A673 (cell line): ENCODE measurements around the gene CPNE2. TPM values are rescaled to one million over a fixed set of nuclear protein-coding genes. Genes with fewer than 3 reads are reported as not detected.
A peak's percentile ranks its signal among the peaks of the same experiment; 100 is the strongest.

Source experiments
- BruUV-seq: library from RNA; stranded (reverse); fragments of 400-500 nt; replicated peaks from 2 replicates; lab custom pipeline; 2021; lab: Mats Ljungman, UMichigan
- CTCF ChIA-PET: fragments of 300-600 bp; sonication (Branson Sonifier 250); formaldehyde crosslinking; loops from one replicate; lab custom pipeline; 2022; ENCODE audit warnings: antibody characterized with exemption; lab: Charles Lee
- POLR2A ChIA-PET: fragments of 300-600 bp; sonication (Branson Sonifier 250); formaldehyde crosslinking; loops from one replicate; lab custom pipeline; 2022; ENCODE audit warnings: antibody characterized with exemption; ENCODE audit not compliant: low non-redundant PET; lab: Charles Lee
- DNase-seq: peaks from one replicate; pipeline ENCODE4 v3.0.0-alpha.2; 2015; ENCODE audit warnings: low spot score
- H3K27ac ChIP-seq: fragments of 200-600 bp; sonication (generic); 2 replicates; pipeline ENCODE4 v1.5.1; 2016; ENCODE audit warnings: mixed run types, low read depth, mild to moderate bottlenecking, mixed read lengths, antibody characterized with exemption, low read length; ENCODE audit not compliant: poor library complexity, severe bottlenecking
- H3K27me3 ChIP-seq: fragments of 200-600 bp; sonication (generic); replicated peaks from 2 replicates; pipeline ENCODE4 v1.6.1; 2017; ENCODE audit warnings: mixed run types, low read depth, mild to moderate bottlenecking, mixed read lengths, antibody characterized with exemption, low read length; ENCODE audit not compliant: insufficient read depth, poor library complexity
- H3K36me3 ChIP-seq: fragments of 200-600 bp; sonication (generic); 2 replicates; pipeline ENCODE4 v1.6.1; 2016; ENCODE audit warnings: mixed run types, mild to moderate bottlenecking, mixed read lengths, antibody characterized with exemption, low read length; ENCODE audit not compliant: insufficient read depth, poor library complexity, severe bottlenecking
- H3K4me1 ChIP-seq: fragments of 200-600 bp; sonication (generic); 2 replicates; pipeline ENCODE4 v1.6.1; 2017; ENCODE audit warnings: mixed run types, mild to moderate bottlenecking, mixed read lengths, antibody characterized with exemption, low read length; ENCODE audit not compliant: insufficient read depth, poor library complexity, severe bottlenecking
- H3K4me3 ChIP-seq: fragments of 200-600 bp; sonication (generic); 2 replicates; pipeline ENCODE4 v1.5.1; 2016; ENCODE audit warnings: low read depth, mixed run types, mild to moderate bottlenecking, mixed read lengths, low read length; ENCODE audit not compliant: poor library complexity, severe bottlenecking
- H3K9me3 ChIP-seq: fragments of 200-600 bp; sonication (generic); 2 replicates; pipeline ENCODE4 v1.6.1; 2016; ENCODE audit warnings: mixed run types, low read depth, mild to moderate bottlenecking, mixed read lengths, antibody characterized with exemption, low read length; ENCODE audit not compliant: poor library complexity, severe bottlenecking
- EZH2 ChIP-seq: fragments of 200-600 bp; sonication (generic); IDR thresholded peaks from 2 replicates; pipeline ENCODE4 v1.6.1; 2017; ENCODE audit warnings: borderline replicate concordance, low read depth, mild to moderate bottlenecking, mixed read lengths, antibody characterized with exemption, low read length; ENCODE audit not compliant: poor library complexity, severe bottlenecking
- intact Hi-C: fragments of 100-400 bp; cut with micrococcal nuclease; formaldehyde crosslinking; loops from one replicate; pipeline ENCODE4 v1.10.0; 2022; ENCODE audit not compliant: unreplicated experiment
- total RNA-seq: library from RNA; stranded (reverse); gene quantifications from 2 replicates; pipeline ENCODE4 v1.2.3, GENCODE V29; 2021
- TF ChIP-seq, protein P1 (sequence below): fragments of 300-800, 200-600 bp; sonication (generic); conservative IDR thresholded peaks from 2 replicates; pipeline ENCODE4 v1.5.1; 2017; ENCODE audit warnings: low read depth, mild to moderate bottlenecking, antibody characterized with exemption, low read length, moderate library complexity, mixed read lengths

CPNE2 gene
- total RNA-seq, 1 experiment from 2014 or later, result 38.1 TPM

DNA sequence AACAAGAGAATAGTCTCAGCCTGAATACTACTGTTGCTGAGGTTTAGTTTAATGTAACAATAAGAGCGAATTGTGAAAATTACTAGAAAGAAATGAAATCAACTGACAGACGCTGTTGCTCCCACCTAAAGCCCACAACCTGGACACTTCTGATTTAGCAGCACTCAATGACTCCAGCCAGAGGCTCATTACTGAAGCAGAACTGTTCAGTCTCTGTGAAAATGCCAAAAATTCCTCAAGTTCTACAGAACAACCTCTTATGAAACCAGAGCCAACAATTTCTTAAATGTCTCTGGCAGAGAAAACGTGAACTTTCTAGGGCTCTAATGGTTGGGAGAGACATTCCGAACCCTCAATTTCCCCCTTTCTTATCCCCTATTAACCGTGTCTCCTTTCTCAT lies 83.5 kb downstream of the CPNE2 start:
- Histone ChIP-seq H3K27ac (no peak overlapping the region), H3K4me1 (peaks cover 14% of the 10 kb centered on the region), H3K27me3 (no peaks in the 10 kb centered on the region), H3K4me3 (no peak overlapping the region), H3K9me3 (no peaks in the 10 kb centered on the region), H3K36me3 (peaks cover 24% of the 10 kb centered on the region)
- BruUV-seq, result no TSS peak
- CTCF ChIA-PET, result interaction anchor here (0.6 kb wide), 1 partner anchor 216 kb away, joined by 5 read pairs; no protein-coding TSS in a partner anchor
- no peak for TF ChIP-seq EZH2
- TF ChIP-seq, protein P1, sequence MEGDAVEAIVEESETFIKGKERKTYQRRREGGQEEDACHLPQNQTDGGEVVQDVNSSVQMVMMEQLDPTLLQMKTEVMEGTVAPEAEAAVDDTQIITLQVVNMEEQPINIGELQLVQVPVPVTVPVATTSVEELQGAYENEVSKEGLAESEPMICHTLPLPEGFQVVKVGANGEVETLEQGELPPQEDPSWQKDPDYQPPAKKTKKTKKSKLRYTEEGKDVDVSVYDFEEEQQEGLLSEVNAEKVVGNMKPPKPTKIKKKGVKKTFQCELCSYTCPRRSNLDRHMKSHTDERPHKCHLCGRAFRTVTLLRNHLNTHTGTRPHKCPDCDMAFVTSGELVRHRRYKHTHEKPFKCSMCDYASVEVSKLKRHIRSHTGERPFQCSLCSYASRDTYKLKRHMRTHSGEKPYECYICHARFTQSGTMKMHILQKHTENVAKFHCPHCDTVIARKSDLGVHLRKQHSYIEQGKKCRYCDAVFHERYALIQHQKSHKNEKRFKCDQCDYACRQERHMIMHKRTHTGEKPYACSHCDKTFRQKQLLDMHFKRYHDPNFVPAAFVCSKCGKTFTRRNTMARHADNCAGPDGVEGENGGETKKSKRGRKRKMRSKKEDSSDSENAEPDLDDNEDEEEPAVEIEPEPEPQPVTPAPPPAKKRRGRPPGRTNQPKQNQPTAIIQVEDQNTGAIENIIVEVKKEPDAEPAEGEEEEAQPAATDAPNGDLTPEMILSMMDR, result no peak
- intact Hi-C loops, result no loop called here
- POLR2A ChIA-PET, result no interaction called here
- DNase-seq, result no peak

DNA sequence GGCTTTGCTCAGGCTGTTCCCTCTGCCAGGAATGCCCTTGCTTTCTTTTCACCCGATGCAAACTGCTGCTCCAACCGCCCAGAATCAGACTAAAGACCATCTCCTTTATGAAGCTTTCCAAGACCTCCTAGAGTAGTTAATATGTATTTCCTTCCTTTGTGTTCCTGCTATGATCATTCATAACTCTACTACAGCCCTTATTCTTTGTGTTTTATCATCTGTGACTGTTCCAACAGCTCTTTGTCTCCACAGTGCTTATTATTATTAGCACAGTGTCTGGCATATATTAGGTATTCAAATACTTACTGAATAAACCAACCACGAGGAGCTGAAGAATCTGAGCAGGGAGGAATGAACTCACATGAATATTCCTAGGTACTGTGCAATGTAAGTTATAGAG lies 85.8 kb downstream of the CPNE2 start:
- intact Hi-C loops, result no loop called here

DNA sequence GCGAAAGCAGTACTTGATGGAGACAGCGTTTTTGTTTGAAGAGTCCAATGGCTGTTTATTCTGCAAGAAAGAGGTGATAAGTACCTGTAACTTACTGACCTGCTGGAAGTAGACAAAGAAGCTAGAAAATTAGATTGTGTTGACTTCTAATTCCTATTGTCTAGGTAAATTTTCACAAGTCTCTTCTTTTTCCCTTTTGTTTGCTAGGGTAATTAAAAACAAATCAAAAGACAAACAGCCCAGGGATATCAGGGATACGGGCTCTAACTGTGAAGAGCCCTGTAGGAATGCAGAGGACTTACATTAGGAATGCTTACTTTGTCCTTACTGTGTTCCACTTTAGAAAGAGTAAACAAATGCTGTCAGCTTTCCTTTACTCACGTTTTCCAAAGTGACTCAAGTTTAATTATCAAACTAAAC lies 86.4 kb downstream of the CPNE2 start:
- CTCF ChIA-PET, result no interaction called here

More for the DNA sequence above, 85.8 kb downstream of the CPNE2 start:
- peaks cover 14% of the 10 kb centered on the region for H3K4me1 ChIP-seq
- no peak for TF ChIP-seq EZH2
- no peak overlapping the region for H3K4me3 ChIP-seq
- ChIA-PET CTCF (no interaction called here), POLR2A (no interaction called here)
- H3K27me3 ChIP-seq, result no peaks in the 10 kb centered on the region
- peaks cover 1% of the 10 kb centered on the region for H3K36me3 ChIP-seq
- H3K27ac ChIP-seq, result peak overlapping the region; percentile 47
- peak; percentile 35 for DNase-seq
- H3K9me3 ChIP-seq, result no peaks in the 10 kb centered on the region
- BruUV-seq, result no TSS peak

More for the DNA sequence above, 86.4 kb downstream of the CPNE2 start:
- H3K4me3 ChIP-seq, result no peak overlapping the region
- BruUV-seq, result no TSS peak
- no peaks in the 10 kb centered on the region for H3K27me3 ChIP-seq
- peak overlapping the region; percentile 22 for H3K27ac ChIP-seq
- no peak for DNase-seq
- peaks cover 14% of the 10 kb centered on the region for H3K4me1 ChIP-seq
- intact Hi-C loops, result no loop called here
- POLR2A ChIA-PET, result interaction anchor here (0.6 kb wide), 1 partner anchor 20 kb away, joined by 4 read pairs; no protein-coding TSS in a partner anchor
- TF ChIP-seq EZH2, result no peak
- TF ChIP-seq, protein P1, result no peak
- no peaks in the 10 kb centered on the region for H3K9me3 ChIP-seq
- H3K36me3 ChIP-seq, result no peaks in the 10 kb centered on the region
